Cardiac septum (tissue), 1 donor: ENCODE results near the gene CADPS2. TPM values are rescaled to one million over a fixed set of nuclear protein-coding genes. Genes with fewer than 3 reads are reported as not detected.
"Not testable (repeated sequence)": the region's sequence is repeated elsewhere in the genome, so short reads cannot be mapped to it uniquely, and the experiment has no call there.

Source experiments
- DNase-seq: peaks from one replicate; pipeline ENCODE4 v3.0.0-alpha.2; 2020; ENCODE audit warnings: low spot score
- intact Hi-C: fragments of 100-400 bp; cut with DNase I; formaldehyde crosslinking; loops from one replicate; pipeline ENCODE4 v1.14.0; 2022
- total RNA-seq: library from RNA; stranded (reverse); fragmentation: NEBNext Ultra II Directional; extraction: Animal tissue kit (Norgen Biotek cat#: 25700); gene quantifications from one replicate; pipeline ENCODE4 v1.2.1, GENCODE V29; 2021
- donor health status: DM: no; HTN: no; CAD: no.

The CADPS2 gene
- total RNA-seq, 1 donor from 2014 or later = 6.3 TPM

DNA sequence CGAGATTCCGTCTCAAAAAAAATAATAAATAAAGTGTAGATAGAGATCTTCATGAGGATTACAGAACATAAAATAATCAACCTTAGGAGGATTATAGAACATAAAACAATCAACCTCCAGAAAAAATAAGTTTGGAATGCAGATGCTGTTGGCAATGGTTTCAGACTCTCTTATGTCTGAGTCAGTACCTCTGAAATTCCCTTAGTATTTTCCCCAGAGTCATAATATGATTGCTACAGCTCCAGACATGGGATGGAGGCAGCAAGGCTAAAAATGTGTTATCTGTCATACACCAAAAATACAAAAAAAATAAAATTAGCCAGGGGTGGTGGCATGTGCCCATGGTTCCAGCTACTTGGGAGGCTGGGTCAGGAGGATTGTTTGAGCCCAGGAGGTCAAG, 22.2 kb downstream of the CADPS2 start:
- intact Hi-C loops = no loop called here
- no peak for DNase-seq

DNA sequence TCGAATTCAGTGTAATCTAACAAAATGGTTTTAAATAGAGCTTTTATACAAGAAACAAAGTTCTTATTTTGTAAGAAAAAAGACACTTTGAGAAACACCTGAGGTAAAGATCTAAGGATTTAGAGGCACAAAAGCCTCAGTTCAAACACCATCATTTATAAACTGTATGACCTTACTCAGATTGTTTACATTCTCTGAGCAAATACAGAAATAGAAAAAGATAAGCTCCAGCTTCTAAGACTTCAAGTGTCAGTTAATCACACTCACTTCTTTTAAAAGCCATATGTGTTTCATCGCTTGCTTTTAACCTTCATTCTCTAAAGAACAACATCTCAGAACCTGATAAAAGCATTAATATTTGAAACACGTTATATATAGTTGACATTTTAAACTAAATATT, 27.9 kb downstream of the CADPS2 start:
- no peak for DNase-seq
- intact Hi-C loops = no loop called here

DNA sequence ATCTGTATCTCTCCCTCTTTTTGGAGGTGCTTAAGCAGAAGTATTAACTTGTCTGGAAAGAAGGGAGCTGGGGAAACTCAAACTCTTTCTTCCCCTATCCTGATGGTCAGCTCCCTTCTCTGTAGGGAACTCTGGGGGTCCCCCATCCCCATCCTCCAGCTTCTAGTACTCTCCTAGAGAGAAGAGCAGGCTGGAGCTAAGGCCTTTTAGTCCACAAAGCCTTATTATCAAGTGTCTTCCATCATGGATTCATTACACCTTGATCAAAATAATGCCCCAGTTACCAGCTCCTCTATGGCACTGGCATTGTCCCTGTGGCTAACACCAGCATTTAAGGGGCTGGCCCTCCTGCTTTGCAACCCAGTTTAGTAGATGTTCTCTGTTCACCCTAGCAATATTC, 35.7 kb downstream of the CADPS2 start:
- intact Hi-C loops = no loop called here
- DNase-seq = no peak

DNA sequence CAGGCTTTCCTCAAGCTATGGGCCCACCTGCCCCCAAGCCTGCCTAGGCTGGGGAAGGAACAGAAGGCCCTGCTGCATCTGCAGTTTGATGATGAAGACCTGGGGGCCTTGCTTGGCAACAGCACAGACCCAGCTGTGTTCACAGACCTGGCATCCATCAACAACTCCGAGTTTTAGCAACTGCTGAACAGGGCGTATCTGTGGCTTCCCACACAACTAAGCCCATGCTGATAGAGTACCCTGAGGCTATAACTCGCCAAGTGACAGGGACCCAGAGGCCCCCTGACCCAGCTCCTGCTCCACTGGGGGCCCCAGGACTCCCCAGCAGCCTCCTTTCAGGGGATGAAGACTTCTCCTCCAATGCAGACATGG, 36.3 kb downstream of the CADPS2 start:
- no peak for DNase-seq
- intact Hi-C loops = no loop called here

DNA sequence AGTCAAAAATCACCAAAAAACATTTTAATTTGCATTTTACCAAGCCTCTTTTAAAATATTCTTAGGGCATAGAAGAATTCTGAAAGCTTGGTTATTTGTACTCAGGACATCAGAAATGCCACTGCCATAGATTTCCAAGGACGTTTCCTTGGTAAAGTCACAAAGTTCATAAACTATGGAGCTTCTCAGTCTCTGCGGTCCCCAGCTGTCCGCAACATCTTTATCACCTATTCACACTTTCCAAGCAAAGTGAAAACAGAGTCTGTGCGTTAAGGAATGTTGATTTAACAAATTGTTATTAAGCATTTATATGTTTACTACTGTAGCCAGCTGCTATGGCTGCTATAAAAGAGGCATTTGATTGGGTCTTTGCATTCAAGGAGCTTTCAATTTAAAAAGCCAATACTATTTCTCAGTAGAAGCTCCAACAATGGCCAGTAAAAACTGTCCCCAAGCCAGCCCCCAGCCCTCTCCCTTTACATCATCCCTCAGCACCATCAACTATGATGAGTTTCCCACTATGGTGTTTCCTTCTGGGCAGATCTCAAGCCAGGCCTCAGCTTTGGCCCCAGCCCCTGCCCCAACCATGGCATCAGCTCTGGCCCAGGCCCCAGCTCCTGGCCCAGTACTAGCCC, 36.8 kb downstream of the CADPS2 start:
- intact Hi-C loops = no loop called here
- no peak for DNase-seq

DNA sequence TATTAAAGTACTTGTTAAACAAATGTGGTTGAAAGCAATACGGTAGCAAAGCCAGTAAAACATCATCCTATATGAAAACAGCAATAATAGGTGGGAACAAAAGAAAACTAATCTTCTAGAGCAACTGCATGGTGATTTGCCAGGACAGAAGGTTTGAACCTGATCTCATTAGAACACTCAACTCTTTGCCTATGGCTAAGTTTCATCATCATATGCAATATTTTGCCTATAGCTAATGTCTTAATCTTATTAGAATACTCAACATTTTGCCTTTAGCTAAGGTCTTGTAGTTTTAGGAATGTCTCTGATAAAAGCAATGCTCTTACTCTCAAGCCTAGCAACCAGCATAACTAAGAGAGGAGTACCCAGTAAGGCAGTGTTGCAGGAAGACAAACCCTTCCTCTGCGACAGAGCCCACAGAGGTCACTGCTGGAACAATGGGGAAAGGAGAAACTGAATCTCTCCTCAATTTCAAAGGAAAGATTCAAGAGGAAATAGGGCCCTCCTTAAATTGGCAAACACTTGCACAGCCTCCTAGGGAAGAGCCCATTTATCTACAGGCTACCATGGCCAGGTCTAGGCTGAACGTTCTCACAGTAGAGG, 38.3 kb downstream of the CADPS2 start:
- DNase-seq = no peak
- intact Hi-C loops = no loop called here

DNA sequence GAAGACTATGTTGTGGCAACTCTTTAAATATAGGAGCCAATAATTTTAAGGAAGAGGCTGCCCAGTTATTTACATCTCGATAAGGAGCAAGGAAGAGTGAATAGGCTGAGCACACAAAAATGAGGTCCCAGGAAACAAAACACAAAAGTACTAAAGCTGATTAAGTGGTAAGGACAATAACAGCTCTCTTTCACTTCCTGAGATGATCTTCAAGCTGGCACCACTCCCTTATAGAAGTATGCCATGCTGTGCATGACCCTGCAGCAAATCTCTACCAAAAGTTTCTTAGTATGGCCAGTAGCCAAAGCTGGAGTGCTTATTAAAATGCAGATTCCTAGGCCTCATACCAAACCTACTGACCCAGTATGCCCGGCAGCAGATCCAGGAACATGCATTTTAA, 39.7 kb downstream of the CADPS2 start:
- DNase-seq = no peak
- intact Hi-C loops = no loop called here

DNA sequence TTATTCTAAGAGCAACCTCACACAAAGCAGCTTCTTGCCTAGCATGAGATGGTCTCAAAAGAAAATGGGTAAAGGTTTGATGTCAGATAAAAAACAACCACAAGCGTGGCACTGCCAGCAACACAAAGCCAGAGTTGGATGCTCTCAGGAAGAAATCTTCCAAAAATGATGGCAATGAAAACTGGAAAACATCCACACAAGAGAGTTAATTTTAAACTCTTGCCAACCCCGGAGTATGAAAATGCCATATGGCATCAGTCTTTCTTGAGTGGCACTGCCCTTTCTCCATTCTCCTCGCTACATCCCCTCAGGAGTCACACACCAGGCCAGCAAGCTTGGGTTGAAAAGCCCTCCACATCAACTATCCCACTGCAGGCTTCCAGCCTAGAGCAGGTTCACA, 41.0 kb downstream of the CADPS2 start:
- intact Hi-C loops = no loop called here
- DNase-seq = no peak

DNA sequence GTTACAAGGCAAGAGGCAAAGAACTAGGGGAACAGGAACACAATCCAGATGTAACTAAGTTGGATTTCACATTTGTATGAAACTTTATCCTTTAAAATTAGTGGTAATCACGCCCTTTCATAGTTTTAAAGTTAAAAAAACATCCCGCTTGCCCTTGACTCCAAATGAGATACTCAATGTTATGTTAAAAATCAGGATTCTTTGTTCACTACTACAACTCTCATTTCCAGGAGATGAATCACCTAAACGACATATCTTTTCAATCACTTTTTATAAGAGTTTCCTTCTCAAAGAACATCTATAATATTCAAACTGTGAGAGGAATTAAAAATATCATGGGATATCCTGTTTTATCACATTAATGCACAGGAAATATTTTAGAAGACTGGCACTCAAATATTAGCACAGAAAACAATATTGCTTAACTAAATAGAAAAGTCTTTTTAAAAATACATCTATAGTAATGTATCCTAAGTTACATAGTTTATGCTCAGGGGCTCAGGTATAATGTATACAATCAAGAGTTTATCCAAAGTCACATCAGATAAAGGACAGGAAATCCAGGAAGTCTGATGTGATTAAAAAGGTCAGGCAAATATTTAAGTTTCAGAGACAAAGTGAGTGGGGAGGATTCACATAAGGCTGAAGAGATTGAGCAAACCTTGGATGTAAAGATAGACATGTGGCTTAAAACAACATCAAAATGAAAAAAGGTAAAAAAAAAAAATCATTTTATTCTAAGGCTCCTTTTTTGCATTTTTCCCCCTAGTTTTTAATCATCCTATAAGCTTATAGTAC, 41.9 kb downstream of the CADPS2 start:
- no peak for DNase-seq
- intact Hi-C loops = no loop called here

DNA sequence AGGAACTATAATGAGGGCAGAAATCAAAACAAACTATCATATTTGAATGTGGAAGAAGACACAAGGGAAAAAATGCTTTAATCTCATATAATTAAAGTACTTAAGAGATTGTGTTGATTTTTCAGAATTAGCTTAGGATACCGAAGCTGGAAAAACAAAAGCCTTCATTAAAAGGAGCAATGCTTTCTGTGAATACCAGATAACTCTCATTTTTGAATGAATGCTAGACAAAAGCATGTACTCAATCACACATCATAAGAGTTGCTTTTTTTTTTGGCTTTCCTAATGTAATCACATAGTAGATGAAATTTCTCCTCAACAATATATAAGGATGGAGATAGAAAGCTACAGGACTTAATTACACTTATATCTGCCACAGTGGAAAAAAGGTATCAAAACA, 43.3 kb downstream of the CADPS2 start:
- DNase-seq = no peak
- intact Hi-C loops = no loop called here

DNA sequence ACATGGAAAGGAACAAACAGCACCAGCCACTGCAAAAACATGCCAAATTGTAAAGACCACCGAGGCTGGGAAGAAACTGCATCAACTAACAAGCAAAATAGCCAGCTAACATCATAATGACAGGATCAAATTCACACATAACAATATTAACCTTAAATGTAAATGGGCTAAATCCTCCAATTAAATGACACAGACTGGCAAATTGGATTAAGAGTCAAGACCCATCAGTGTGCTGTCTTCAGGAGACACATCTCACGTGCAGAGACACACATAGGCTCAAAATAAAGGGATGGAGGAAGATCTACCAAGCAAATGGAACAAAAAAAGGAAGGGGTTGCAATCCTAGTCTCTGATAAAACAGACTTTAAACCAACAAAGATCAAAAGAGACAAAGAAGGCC, 50.0 kb downstream of the CADPS2 start:
- intact Hi-C loops = not testable (repeated sequence)

DNA sequence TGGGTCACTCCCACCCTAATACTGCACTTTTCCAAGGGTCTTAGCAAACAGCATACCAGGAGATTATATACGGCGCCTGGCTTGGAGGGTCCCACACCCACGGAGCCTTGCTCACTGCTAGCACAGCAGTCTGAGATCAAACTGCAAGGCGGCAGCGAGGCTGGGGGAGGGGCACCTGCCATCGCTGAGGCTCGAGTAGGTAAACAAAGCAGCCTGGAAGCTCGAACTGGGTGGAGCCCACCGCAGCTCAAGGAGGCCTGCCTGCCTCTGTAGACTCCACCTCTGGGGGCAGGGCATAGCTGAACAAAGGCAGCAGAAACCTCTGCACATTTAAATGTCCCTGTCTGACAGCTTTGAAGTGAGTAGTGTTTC, 51.7 kb downstream of the CADPS2 start:
- DNase-seq, intact Hi-C loops: not testable (repeated sequence)

More for the DNA sequence above, 50.0 kb downstream of the CADPS2 start:
- DNase-seq = not testable (repeated sequence)

DNA sequence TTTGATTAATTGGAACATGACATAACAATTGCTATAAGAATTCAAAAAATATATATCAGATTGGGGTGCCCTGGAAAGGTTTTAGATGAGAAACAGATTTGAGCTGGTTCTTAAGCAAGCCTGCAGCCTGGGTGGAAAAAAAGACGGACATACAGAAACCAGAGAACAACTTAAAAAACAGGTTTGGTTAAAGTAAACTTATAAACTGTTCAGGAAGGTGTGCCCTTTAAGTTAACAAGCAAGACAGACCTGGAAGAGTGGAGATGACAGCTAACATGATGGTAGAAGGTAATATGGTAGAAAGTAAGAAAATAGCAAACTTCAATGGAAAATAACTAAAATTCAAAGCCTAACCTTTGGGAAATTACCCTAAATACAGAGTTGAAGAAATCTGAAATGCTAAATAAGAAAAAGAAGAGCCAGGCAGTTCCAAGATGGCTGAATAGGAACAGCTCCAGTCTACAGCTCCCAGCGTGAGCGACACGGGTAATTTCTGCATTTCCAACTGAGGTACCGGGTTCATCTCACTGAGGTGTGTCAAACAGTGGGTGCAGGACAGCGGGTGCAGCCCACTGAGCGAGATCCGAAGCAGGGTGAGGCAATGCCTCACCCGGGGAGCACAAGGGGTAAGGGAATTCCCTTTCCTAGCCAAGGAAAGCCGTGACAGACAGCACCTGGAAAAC, 52.2 kb downstream of the CADPS2 start:
- no peak for DNase-seq
- intact Hi-C loops = no loop called here

DNA sequence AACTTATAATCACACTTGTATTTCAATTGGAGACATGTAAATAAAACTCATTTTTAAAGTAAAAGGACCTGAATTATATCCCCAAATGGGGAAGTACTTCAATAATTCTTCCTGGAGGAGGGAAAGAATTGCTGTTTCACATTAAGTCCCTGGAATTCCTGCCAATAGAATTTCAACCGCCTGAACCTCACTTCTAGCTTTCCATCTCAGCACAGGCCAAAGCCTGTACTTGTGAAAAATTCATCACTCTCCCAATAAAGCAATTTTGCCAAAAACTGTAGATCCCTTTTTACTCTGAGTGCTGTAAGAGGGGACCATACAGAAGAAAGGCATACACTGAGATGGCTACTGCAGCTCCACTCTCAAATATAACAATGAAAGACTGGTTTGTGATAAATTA, 54.8 kb downstream of the CADPS2 start:
- no peak for DNase-seq
- intact Hi-C loops = no loop called here

DNA sequence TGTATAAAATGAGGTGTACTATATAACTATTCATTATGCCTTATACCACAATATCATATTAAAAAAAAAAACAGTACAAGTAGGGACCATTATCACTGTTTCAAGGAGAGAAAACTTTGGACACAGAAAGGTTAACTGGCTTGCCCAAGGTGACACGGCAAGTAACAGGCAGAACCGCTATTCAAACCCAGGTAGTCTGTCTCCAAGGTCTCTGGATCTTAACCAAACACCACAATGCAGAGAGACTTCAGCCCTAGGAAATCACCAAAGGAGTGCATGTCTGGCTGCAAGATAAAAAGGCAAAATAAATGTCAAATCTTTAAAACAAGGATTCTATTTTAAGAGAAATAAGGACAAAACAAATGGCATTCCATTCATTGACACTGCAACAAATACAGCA, 56.3 kb downstream of the CADPS2 start:
- no peak for DNase-seq
- intact Hi-C loops = no loop called here

DNA sequence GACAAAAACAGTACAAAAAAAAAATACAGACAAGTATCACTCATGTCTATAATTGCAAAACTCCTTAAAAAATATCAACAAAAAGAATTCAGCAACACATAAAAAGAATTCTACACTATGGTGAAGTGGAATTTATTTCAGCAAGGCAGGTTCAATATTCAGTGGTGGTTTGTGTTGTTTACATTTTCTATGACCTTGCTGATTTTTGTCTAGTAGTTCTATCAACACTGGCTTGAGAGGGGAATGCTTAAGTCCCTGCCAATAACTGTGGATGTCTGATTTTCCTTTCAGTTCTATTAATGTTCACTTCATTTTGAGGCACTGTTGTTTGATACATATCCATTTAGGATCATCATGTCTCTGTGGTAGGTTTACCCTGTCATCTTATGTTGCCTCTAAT, 58.5 kb downstream of the CADPS2 start:
- intact Hi-C loops = no loop called here
- no peak for DNase-seq

DNA sequence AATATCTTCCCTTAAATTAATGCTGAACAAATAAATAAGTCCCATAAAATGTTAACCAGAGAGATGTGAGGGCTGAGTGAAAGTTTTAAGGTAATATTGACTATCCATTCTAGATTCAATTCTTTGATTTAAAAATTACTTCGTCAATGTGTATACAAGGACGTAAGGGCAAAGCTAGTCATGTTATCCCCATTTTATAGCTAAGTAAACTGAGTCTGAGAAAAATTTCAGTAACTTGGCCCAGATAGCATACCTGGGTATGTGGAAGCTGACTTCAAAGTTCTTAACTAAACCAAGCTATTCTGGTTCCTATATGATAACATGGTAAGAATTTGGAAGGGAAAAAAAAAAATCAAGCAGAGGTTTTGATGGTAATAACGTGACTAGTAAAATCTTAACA, 72.4 kb downstream of the CADPS2 start:
- intact Hi-C loops = no loop called here
- no peak for DNase-seq

DNA sequence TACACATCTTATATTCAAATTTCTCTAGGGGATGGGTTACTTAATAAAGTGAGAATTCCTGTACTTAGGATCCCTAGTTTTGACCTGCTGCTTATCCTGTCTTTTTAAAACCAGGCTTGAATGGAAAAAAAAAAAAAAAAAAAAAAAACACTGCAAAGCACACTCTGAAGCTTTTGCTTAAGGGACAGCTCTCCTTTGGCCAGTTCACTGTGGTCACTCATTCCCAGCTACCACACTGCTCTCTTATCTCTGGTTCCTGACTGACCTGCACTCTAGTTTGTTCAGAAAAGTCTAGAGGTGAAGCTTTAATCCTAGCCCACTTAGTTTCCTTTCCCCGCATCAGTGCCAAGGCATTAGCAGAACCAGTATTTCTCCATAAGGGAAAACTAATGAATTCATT, 82.4 kb downstream of the CADPS2 start:
- no peak for DNase-seq
- intact Hi-C loops = loop anchor here (2.0 to 10.0 kb wide), 2 partner anchors 83 to 351 kb away; partner anchors contain the start of gene CADPS2

DNA sequence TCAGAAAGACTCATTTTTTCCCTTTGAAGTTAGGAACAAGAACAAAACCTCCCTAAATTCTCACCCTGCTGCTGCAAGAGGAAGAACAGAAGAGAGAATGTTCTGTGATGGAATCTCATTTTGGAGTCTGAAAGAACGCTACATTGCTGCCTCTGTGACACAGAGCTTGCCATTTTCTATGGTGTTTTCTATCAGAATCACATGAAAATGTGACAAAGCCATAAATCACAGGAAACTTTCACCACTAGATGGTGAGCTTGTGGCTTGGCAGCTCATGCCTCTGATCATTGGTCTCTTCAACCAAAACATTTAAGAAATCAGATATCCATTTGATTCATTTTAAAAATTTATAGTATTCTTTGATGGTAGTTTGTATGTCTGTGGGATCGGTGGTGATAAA, 82.9 kb downstream of the CADPS2 start:
- DNase-seq = no peak
- intact Hi-C loops = loop anchor here (2.0 to 10.0 kb wide), 2 partner anchors 83 to 351 kb away; partner anchors contain the start of gene CADPS2

DNA sequence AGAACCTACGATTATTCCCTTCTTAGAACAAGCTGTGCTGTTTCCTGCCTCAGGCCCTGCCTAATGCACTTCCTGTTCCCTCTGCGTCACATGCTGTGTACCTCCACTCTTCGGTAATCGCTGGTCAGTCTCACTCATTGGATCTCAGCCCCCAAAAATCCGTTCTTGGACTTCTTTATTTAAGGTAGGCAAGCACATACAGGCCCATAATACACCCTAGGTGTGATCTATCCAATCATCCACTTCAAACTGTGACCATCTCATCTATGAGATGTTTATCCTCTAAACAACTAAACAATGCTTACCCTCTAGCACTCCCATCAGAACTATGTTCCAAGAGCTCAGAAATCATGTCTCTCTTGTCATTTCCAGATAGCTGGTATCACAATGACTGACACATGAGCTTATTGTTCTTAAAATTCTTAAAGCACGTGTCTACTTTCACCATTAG, 83.9 kb downstream of the CADPS2 start:
- intact Hi-C loops = loop anchor here (2.0 to 10.0 kb wide), 2 partner anchors 84 to 352 kb away; partner anchors contain the start of gene CADPS2
- DNase-seq = no peak
